ENCODE measurements around the gene HARBI1.

Gene HARBI1

GRCh38 chr11:46633291-46634217 lies 16.5 kb upstream of the HARBI1 start:
- no peak for DNase-seq (ENCODE audit: low read depth, low spot score)

GRCh38 chr11:46632502-46632901 lies 15.5 kb upstream of the HARBI1 start:
- no peak for DNase-seq (ENCODE audit: low read depth, low spot score)

GRCh38 chr11:46631676-46632075 lies 14.6 kb upstream of the HARBI1 start:
- no peak for DNase-seq (ENCODE audit: low read depth, low spot score)

- no peak for DNase-seq (ENCODE audit: low read depth, low spot score)
Observed at GRCh38 chr11:46630237-46630636, 13.2 kb upstream of the HARBI1 start.

GRCh38 chr11:46628961-46629360 lies 11.9 kb upstream of the HARBI1 start:
- no peak for DNase-seq (ENCODE audit: low read depth, low spot score)

- DNase-seq (ENCODE audit: low read depth, low spot score) = no peak
Observed at GRCh38 chr11:46625406-46625805, 8.4 kb upstream of the HARBI1 start.

- DNase-seq (ENCODE audit: low read depth, low spot score) = no peak
Observed at GRCh38 chr11:46618837-46619236, 1.8 kb upstream of the HARBI1 start.

- no peak for DNase-seq (ENCODE audit: low read depth, low spot score)
Observed at GRCh38 chr11:46617972-46618314, 916 bp upstream of the HARBI1 start.

- DNase-seq (ENCODE audit: low read depth, low spot score) = no peak
Observed at GRCh38 chr11:46616551-46617133, 385 bp downstream of the HARBI1 start.

GRCh38 chr11:46615756-46616155 lies 1.3 kb downstream of the HARBI1 start:
- DNase-seq (ENCODE audit: low read depth, low spot score) = no peak

GRCh38 chr11:46612326-46612725 lies 4.7 kb downstream of the HARBI1 start:
- no peak for DNase-seq (ENCODE audit: low read depth, low spot score)

GRCh38 chr11:46611526-46612304 lies 5.3 kb downstream of the HARBI1 start:
- no peak for DNase-seq (ENCODE audit: low read depth, low spot score)

GRCh38 chr11:46609386-46609785 lies 7.6 kb downstream of the HARBI1 start:
- DNase-seq (ENCODE audit: low read depth, low spot score) = no peak

- no peak for DNase-seq (ENCODE audit: low read depth, low spot score)
Observed at GRCh38 chr11:46607516-46607915, 9.5 kb downstream of the HARBI1 start.

GRCh38 chr11:46604796-46605195 lies 12.2 kb downstream of the HARBI1 start:
- no peak for DNase-seq (ENCODE audit: low read depth, low spot score)

GRCh38 chr11:46603704-46604308 lies 13.2 kb downstream of the HARBI1 start:
- no peak for DNase-seq (ENCODE audit: low read depth, low spot score)

GRCh38 chr11:46601129-46601528 lies 15.9 kb downstream of the HARBI1 start:
- no peak for DNase-seq (ENCODE audit: low read depth, low spot score)

GRCh38 chr11:46600194-46600960 lies 16.6 kb downstream of the HARBI1 start:
- DNase-seq (ENCODE audit: low read depth, low spot score) = no peak

- no peak for DNase-seq (ENCODE audit: low read depth, low spot score)
Observed at GRCh38 chr11:46599340-46600193, 17.5 kb downstream of the HARBI1 start.

GRCh38 chr11:46597609-46598219 lies 19.3 kb downstream of the HARBI1 start:
- no peak for DNase-seq (ENCODE audit: low read depth, low spot score)

Measured in activated naive CD8-positive, alpha-beta T cell treated with anti-CD3 and anti-CD28 coated beads, Interleukin-2, amount 50 U/mL, for 16 hours (primary cell).